ENCODE results near the gene NYAP2.

GRCh38 chr2:225526760-225527390, 127.4 kb downstream of the NYAP2 start:
- TF ChIP-seq CTCF (conservative IDR thresholded peaks at IDR 0.05 in 1 of 2, IDR thresholded peaks at IDR 0.05 in 1 of 2; ENCODE audit: extremely low read depth in 1 of 2, insufficient read depth in 1 of 2, low read depth in 1 of 2, low read length in 2 of 2): no peak
- no peak for TF ChIP-seq EZH2 (IDR thresholded peaks at IDR 0.05; ENCODE audit: borderline replicate concordance, low read length)
